Adipose tissue (tissue), 3 donors: ENCODE results near the gene GMPR. TPM values are rescaled to one million over a fixed set of nuclear protein-coding genes. Genes with fewer than 3 reads are reported as not detected.

ENCODE experiments used
- H3K27ac ChIP-seq: one replicate; pipeline ENCODE4 v1.5.1; 2013; ENCODE audit warnings: low read depth, low read length
- WGBS, 3 donors: extraction: QIAGEN DNeasy Blood & Tissue Kit; methylation state at CpG; one replicate each; pipeline ENCODE4 v1.1.7; 2013; 5-methylcytosine and 5-hydroxymethylcytosine counted together
- polyA plus RNA-seq, 3 donors: library from polyadenylated mRNA; stranded (reverse); fragments of 200-250 nt; gene quantifications; one replicate each; pipeline ENCODE4 v1.2.3, GENCODE V29; 2013
- donor health status: healthy with polysubstance abuse.
- donor health status: Bipolar disorder and iron deficiency.
- donor health status: healthy.

GMPR gene
- polyA plus RNA-seq, 3 donors: 3.8 to 7.7 (median 5.2) TPM

GRCh38 chr6:16314296-16314695 lies 75.9 kb downstream of the GMPR start:
- no peak overlapping the region for H3K27ac ChIP-seq
- 92 to 97% (median 93%) methylated on average over 4 of the region's 4 CpGs for WGBS, 3 donors

GRCh38 chr6:16316741-16317251 lies 78.4 kb downstream of the GMPR start:
- no peak overlapping the region for H3K27ac ChIP-seq
- 60 to 64% (median 63%) methylated on average over 7 of the region's 7 CpGs for WGBS, 3 donors

- no peak overlapping the region for H3K27ac ChIP-seq
- WGBS, 3 donors: 55 to 73% (median 73%) methylated on average over 6 of the region's 6 CpGs
These were observed 80.2 kb downstream of the GMPR start for GRCh38 chr6:16318538-16318937.

GRCh38 chr6:16318953-16319720 lies 80.8 kb downstream of the GMPR start:
- WGBS, 3 donors: 95 to 96% (median 96%) methylated on average over 8 of the region's 8 CpGs
- H3K27ac ChIP-seq: no peak overlapping the region

GRCh38 chr6:16319813-16320532 lies 81.6 kb downstream of the GMPR start:
- H3K27ac ChIP-seq: no peak overlapping the region
- WGBS, 3 donors: 21 to 51% (median 30%) methylated on average over 16 of the region's 16 CpGs

- WGBS, 3 donors: 74 to 90% (median 78%) methylated on average over 21 of the region's 21 CpGs
These were observed 82.3 kb downstream of the GMPR start for GRCh38 chr6:16320533-16321340.

GRCh38 chr6:16321341-16321710 lies 82.9 kb downstream of the GMPR start:
- H3K27ac ChIP-seq: no peak overlapping the region
- 85 to 91% (median 87%) methylated on average over 7 of the region's 7 CpGs for WGBS, 3 donors

More at GRCh38 chr6:16320533-16321340, 82.3 kb downstream of the GMPR start:
- no peak overlapping the region for H3K27ac ChIP-seq

GRCh38 chr6:16321826-16322225 lies 83.4 kb downstream of the GMPR start:
- WGBS, 3 donors: 94 to 97% (median 97%) methylated on average over 11 of the region's 11 CpGs
- no peak overlapping the region for H3K27ac ChIP-seq

GRCh38 chr6:16322666-16323312 lies 84.4 kb downstream of the GMPR start:
- WGBS, 3 donors: 56 to 64% (median 59%) methylated on average over 11 of the region's 11 CpGs
- H3K27ac ChIP-seq: no peak overlapping the region

GRCh38 chr6:16324184-16324583 lies 85.8 kb downstream of the GMPR start:
- WGBS, 3 donors: 92 to 99% (median 98%) methylated on average over 2 of the region's 2 CpGs
- no peak overlapping the region for H3K27ac ChIP-seq

- no peak overlapping the region for H3K27ac ChIP-seq
- WGBS, 3 donors: 85 to 91% (median 90%) methylated on average over 7 of the region's 7 CpGs
These were observed 86.3 kb downstream of the GMPR start for GRCh38 chr6:16324606-16325225.

- WGBS, 3 donors: 95 to 98% (median 97%) methylated on average over 22 of the region's 22 CpGs
- no peak overlapping the region for H3K27ac ChIP-seq
These were observed 88.1 kb downstream of the GMPR start for GRCh38 chr6:16326531-16326930.

- no peak overlapping the region for H3K27ac ChIP-seq
- WGBS, 3 donors: 91 to 97% (median 96%) methylated on average over 43 of the region's 43 CpGs
These were observed 88.8 kb downstream of the GMPR start for GRCh38 chr6:16326971-16327776.

- 96 to 98% (median 98%) methylated on average over 32 to 34 of the region's 34 CpGs for WGBS, 3 donors
These were observed 89.5 kb downstream of the GMPR start for GRCh38 chr6:16327777-16328325.

GRCh38 chr6:16329233-16329632 lies 90.8 kb downstream of the GMPR start:
- H3K27ac ChIP-seq: no peak overlapping the region
- WGBS, 3 donors: 63 to 82% (median 78%) methylated on average over 6 of the region's 6 CpGs

More at GRCh38 chr6:16327777-16328325, 89.5 kb downstream of the GMPR start:
- H3K27ac ChIP-seq: no peak overlapping the region

GRCh38 chr6:16331384-16332174 lies 93.2 kb downstream of the GMPR start:
- WGBS, 3 donors: 27 to 30% (median 29%) methylated on average over 11 of the region's 11 CpGs
- H3K27ac ChIP-seq: no peak overlapping the region
